Sigmoid colon (tissue), 4 donors: ENCODE measurements around the gene AMH.

Experiments used
- EP300 ChIP-seq, 4 donors: sonication (generic); formaldehyde crosslinking; IDR thresholded peaks; one replicate each; pipeline ENCODE4 v1.6.1; 2017; ENCODE audit warnings: antibody characterized with exemption in 4 of 4
- POLR2A ChIP-seq, 2 donors: fragments of 450-650 bp; IDR thresholded peaks; one replicate each; pipeline ENCODE4 v1.6.1; 2016; ENCODE audit warnings: antibody characterized with exemption in 2 of 2, mild to moderate bottlenecking in 2 of 2, moderate library complexity in 2 of 2
- POLR2AphosphoS5 ChIP-seq, 4 donors: sonication (generic); formaldehyde crosslinking; IDR thresholded peaks; one replicate each; pipeline ENCODE4 v1.6.1; 2017; ENCODE audit warnings: antibody characterized with exemption in 4 of 4
- TF ChIP-seq, protein P1 (sequence below), 4 experiments: fragments of 450-650 bp in 3 of 4; fragments of 200-600 bp in 1 of 4; IDR thresholded peaks; one replicate each; pipeline ENCODE4 v1.5.1; 2016 to 2019; ENCODE audit warnings: antibody characterized with exemption in 4 of 4, mild to moderate bottlenecking in 3 of 4, moderate library complexity in 2 of 4

- TF ChIP-seq, protein P1, sequence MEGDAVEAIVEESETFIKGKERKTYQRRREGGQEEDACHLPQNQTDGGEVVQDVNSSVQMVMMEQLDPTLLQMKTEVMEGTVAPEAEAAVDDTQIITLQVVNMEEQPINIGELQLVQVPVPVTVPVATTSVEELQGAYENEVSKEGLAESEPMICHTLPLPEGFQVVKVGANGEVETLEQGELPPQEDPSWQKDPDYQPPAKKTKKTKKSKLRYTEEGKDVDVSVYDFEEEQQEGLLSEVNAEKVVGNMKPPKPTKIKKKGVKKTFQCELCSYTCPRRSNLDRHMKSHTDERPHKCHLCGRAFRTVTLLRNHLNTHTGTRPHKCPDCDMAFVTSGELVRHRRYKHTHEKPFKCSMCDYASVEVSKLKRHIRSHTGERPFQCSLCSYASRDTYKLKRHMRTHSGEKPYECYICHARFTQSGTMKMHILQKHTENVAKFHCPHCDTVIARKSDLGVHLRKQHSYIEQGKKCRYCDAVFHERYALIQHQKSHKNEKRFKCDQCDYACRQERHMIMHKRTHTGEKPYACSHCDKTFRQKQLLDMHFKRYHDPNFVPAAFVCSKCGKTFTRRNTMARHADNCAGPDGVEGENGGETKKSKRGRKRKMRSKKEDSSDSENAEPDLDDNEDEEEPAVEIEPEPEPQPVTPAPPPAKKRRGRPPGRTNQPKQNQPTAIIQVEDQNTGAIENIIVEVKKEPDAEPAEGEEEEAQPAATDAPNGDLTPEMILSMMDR (IDR thresholded peaks at IDR 0.05), result no peak
- TF ChIP-seq POLR2AphosphoS5 (IDR thresholded peaks at IDR 0.05), result no peak
- TF ChIP-seq POLR2A (IDR thresholded peaks at IDR 0.05), result no peak
- TF ChIP-seq EP300 (IDR thresholded peaks at IDR 0.05), result no peak
These were observed 8.0 kb upstream of the AMH start for GRCh38 chr19:2240881-2241760.
